ENCODE data around the gene KLF1.

GRCh38 chr19:12875086-12875485 is 11.9 kb downstream of the KLF1 start:
- TF ChIP-seq POLR2A (IDR thresholded peaks at IDR 0.05; ENCODE audit: low read length) = no peak
- no peak for TF ChIP-seq GATA1 (IDR thresholded peaks at IDR 0.05; ENCODE audit: low read depth, low read length)
